SW 1271 (cell line): Measurements from ENCODE around the gene PCARE.

ENCODE experiments used
- DNase-seq, 2 experiments: peaks; one replicate each; lab custom pipeline; 2025; lab: John Stamatoyannopoulos, UW

The PCARE gene

GRCh38 chr2:29063056-29063455, 11.3 kb downstream of the PCARE start:
- DNase-seq = no peak

GRCh38 chr2:29062371-29062770, 12.0 kb downstream of the PCARE start:
- DNase-seq = no peak

- DNase-seq = no peak
Observed at GRCh38 chr2:29061616-29062015, 12.7 kb downstream of the PCARE start.

- no peak for DNase-seq
Observed at GRCh38 chr2:29061176-29061575, 13.1 kb downstream of the PCARE start.

GRCh38 chr2:29060441-29060840, 13.9 kb downstream of the PCARE start:
- no peak for DNase-seq

- no peak for DNase-seq
Observed at GRCh38 chr2:29059624-29060023, 14.7 kb downstream of the PCARE start.

GRCh38 chr2:29057006-29057405, 17.3 kb downstream of the PCARE start:
- no peak for DNase-seq

- no peak for DNase-seq
Observed at GRCh38 chr2:29056452-29056851, 17.9 kb downstream of the PCARE start.

GRCh38 chr2:29055601-29056000, 18.7 kb downstream of the PCARE start:
- no peak for DNase-seq

GRCh38 chr2:29054430-29054829, 19.9 kb downstream of the PCARE start:
- DNase-seq = no peak

- DNase-seq = no peak
Observed at GRCh38 chr2:29053670-29054400, 20.5 kb downstream of the PCARE start.

GRCh38 chr2:29053223-29053622, 21.1 kb downstream of the PCARE start:
- no peak for DNase-seq

GRCh38 chr2:29052807-29053206, 21.5 kb downstream of the PCARE start:
- no peak for DNase-seq

- no peak for DNase-seq
Observed at GRCh38 chr2:29051730-29052129, 22.6 kb downstream of the PCARE start.

- no peak for DNase-seq
Observed at GRCh38 chr2:29050591-29050990, 23.7 kb downstream of the PCARE start.

GRCh38 chr2:29047083-29047845, 27.1 kb downstream of the PCARE start:
- no peak for DNase-seq

- DNase-seq = no peak
Observed at GRCh38 chr2:29046321-29046720, 28.0 kb downstream of the PCARE start.

- DNase-seq = no peak
Observed at GRCh38 chr2:29044459-29044858, 29.9 kb downstream of the PCARE start.

- DNase-seq = no peak
Observed at GRCh38 chr2:29042561-29043075, 31.7 kb downstream of the PCARE start.

GRCh38 chr2:29041161-29041660, 33.1 kb downstream of the PCARE start:
- DNase-seq = no peak

GRCh38 chr2:29040552-29040951, 33.8 kb downstream of the PCARE start:
- DNase-seq = no peak

GRCh38 chr2:29039718-29040480, 34.4 kb downstream of the PCARE start:
- no peak for DNase-seq
